ENCODE results near the gene MMD2. TPM values are rescaled to one million over a fixed set of nuclear protein-coding genes. Genes with fewer than 3 reads are reported as not detected.

MMD2 gene
- total and polyA plus RNA-seq, 2 of the 8 experiments (the other 6 are each of a cell fraction or from before 2014, with no cell fraction given), result 0.14 TPM; not detected in 1

GRCh38 chr7:4879396-4880081 is 79.4 kb downstream of the MMD2 start (continued):
- TF ChIP-seq CHD7 (IDR thresholded peaks at IDR 0.05; ENCODE audit: insufficient replicate concordance, low read length) (no peak), SIX5 (IDR thresholded peaks at IDR 0.05; ENCODE audit: low read depth, low read length) (no peak), EZH2 (IDR thresholded peaks at IDR 0.05; ENCODE audit: low read depth, low read length, severe bottlenecking) (no peak), BACH1 (IDR thresholded peaks at IDR 0.05; ENCODE audit: low read length) (no peak), SIRT6 (IDR thresholded peaks at IDR 0.05; ENCODE audit: low read length) (no peak), E2F6 (IDR thresholded peaks at IDR 0.05) (no peak), SP2 (IDR thresholded peaks at IDR 0.05; ENCODE audit: low read length) (no peak), FOSL1 (IDR thresholded peaks at IDR 0.05; ENCODE audit: insufficient read depth, low read depth, low read length) (no peak), CEBPB (IDR thresholded peaks at IDR 0.05; ENCODE audit: low read depth, low read length) (no peak), RBBP5 (IDR thresholded peaks at IDR 0.05; ENCODE audit: borderline replicate concordance, low read depth, low read length) (no peak), JUN (IDR thresholded peaks at IDR 0.05; ENCODE audit: low read depth, low read length) (no peak)

Data from H1 (cell line).